Measurements from ENCODE around the gene OR52E6. TPM values are rescaled to one million over a fixed set of nuclear protein-coding genes. Genes with fewer than 3 reads are reported as not detected.

Gene OR52E6
- total and polyA plus RNA-seq, 2 of the 8 experiments (the other 6 are each of a cell fraction or from before 2014, with no cell fraction given), result 0.14 TPM; not detected in 1

GRCh38 chr11:5808500-5809121 is 33.1 kb downstream of the OR52E6 start, which contains the start of gene OR52N2 (continued):
- TF ChIP-seq TAF1 (IDR thresholded peaks at IDR 0.05; ENCODE audit: low read depth, low read length), result peak; percentile 44; the same call in 1 of the 2 replicates
- TF ChIP-seq JUND (IDR thresholded peaks at IDR 0.05; ENCODE audit: low read length), result no peak
- TF ChIP-seq CREB1 (IDR thresholded peaks at IDR 0.05), result peak; percentile 82
- peak; percentile 94 to 95 for TF ChIP-seq RAD21 (IDR thresholded peaks at IDR 0.05 in 1 of 2, conservative IDR thresholded peaks at IDR 0.05 in 1 of 2; ENCODE audit: low read depth in 2 of 2, low read length in 2 of 2)
- peak; percentile 44; the same call in 1 of the 2 replicates for TF ChIP-seq PHF8 (conservative IDR thresholded peaks at IDR 0.05; ENCODE audit: low read depth, low read length)
- TF ChIP-seq KDM5A (IDR thresholded peaks at IDR 0.05; ENCODE audit: low read length), result peak; percentile 95
- TF ChIP-seq ASH2L (IDR thresholded peaks at IDR 0.05; ENCODE audit: low read length), result peak; percentile 76
- TF ChIP-seq BACH1 (IDR thresholded peaks at IDR 0.05; ENCODE audit: low read length), result no peak; the same call in none of the 2 replicates
